ENCODE data around the gene LBP. TPM values are rescaled to one million over a fixed set of nuclear protein-coding genes. Genes with fewer than 3 reads are reported as not detected.
A peak's percentile ranks its signal among the peaks of the same experiment; 100 is the strongest.

Gene LBP
- total RNA-seq, 1 experiment from 2014 or later, result 0.52 TPM

- no peak overlapping the region for H3K9ac ChIP-seq (ENCODE audit: extremely low read depth, insufficient read length, low read length)
- no peaks in the 10 kb centered on the region for H3K79me2 ChIP-seq (ENCODE audit: insufficient read depth, low read length)
- no peak overlapping the region for H2BK5ac ChIP-seq (ENCODE audit: insufficient read length, low read length)
- H2AK5ac ChIP-seq (ENCODE audit: insufficient read length, low read length), result no peak overlapping the region
- Mint-ChIP-seq H3K9me3 (no peaks in the 10 kb centered on the region), H3K36me3 (ENCODE audit: insufficient read depth in 1 of 3, low read depth in 3 of 3) (no peaks in the 10 kb centered on the region), H3K27ac (peak overlapping the region in 1 of 3 experiments; percentile 18; a peak in 1 of 7 replicates), H3K4me3 (no peak overlapping the region), H3K4me1 (peaks cover 34 to 38% of the 10 kb centered on the region in 2 experiments), H3K27me3 (ENCODE audit: low read depth) (no peaks in the 10 kb centered on the region; the same call in 1 of the 2 replicates)
- H2BK12ac ChIP-seq (ENCODE audit: insufficient read length, low read depth, low read length), result no peak overlapping the region
- H3K79me1 ChIP-seq (ENCODE audit: insufficient read depth, low read depth, low read length, poor library complexity, severe bottlenecking), result no peaks in the 10 kb centered on the region
- H3K27ac ChIP-seq (ENCODE audit: insufficient read length, low read depth, low read length), result no peak overlapping the region
- H2AFZ ChIP-seq (ENCODE audit: low read length), result no peak overlapping the region
- no peak overlapping the region for H4K5ac ChIP-seq (ENCODE audit: insufficient read length, low read depth, low read length)
- no peaks in the 10 kb centered on the region for H3K23me2 ChIP-seq (ENCODE audit: insufficient read length, low read depth, low read length, poor library complexity, severe bottlenecking)
- no peaks in the 10 kb centered on the region for H4K20me1 ChIP-seq (ENCODE audit: control insufficient read depth, insufficient read depth, insufficient read length)
- no peak overlapping the region for H2BK20ac ChIP-seq (ENCODE audit: low read depth, low read length, poor library complexity, severe bottlenecking)
- no peak overlapping the region for H3T11ph ChIP-seq (ENCODE audit: low read length)
- H3K4me1 ChIP-seq (ENCODE audit: insufficient read depth, low read length), result peaks cover 2% of the 10 kb centered on the region; the same call in 1 of the 2 replicates
- H3K14ac ChIP-seq (ENCODE audit: insufficient read depth, low read length), result no peak overlapping the region
- no peak overlapping the region for H3K56ac ChIP-seq (ENCODE audit: insufficient read length, low read depth, low read length)
- no peak overlapping the region for H2BK15ac ChIP-seq (ENCODE audit: low read depth, low read length)
- H3K23ac ChIP-seq (ENCODE audit: insufficient read length, low read depth, low read length), result no peak overlapping the region
- no peak for TF ChIP-seq CTCF (conservative IDR thresholded peaks at IDR 0.05)
- no peak overlapping the region for H4K91ac ChIP-seq (ENCODE audit: insufficient read length, low read depth, low read length)
- H2BK120ac ChIP-seq (ENCODE audit: low read depth, low read length, poor library complexity, severe bottlenecking), result no peak overlapping the region
- no peak for DNase-seq
- H3K18ac ChIP-seq (ENCODE audit: insufficient read length, low read depth, low read length), result no peak overlapping the region
- H3K27me3 ChIP-seq (ENCODE audit: insufficient read depth, low read length), result no peaks in the 10 kb centered on the region
- H3K4ac ChIP-seq (ENCODE audit: low read depth, low read length), result no peak overlapping the region
- H3K4me2 ChIP-seq (ENCODE audit: insufficient read depth, insufficient read length, low read length), result no peak overlapping the region
- no peak overlapping the region for H4K8ac ChIP-seq (replicated peaks; ENCODE audit: insufficient read length, low read depth, low read length)
- no peaks in the 10 kb centered on the region for H3K9me3 ChIP-seq (ENCODE audit: control insufficient read depth, low read depth, low read length)
- no CpG with 5 or more reads among the region's 4 CpGs for WGBS (ENCODE audit: extremely low coverage, insufficient read length, low lambda C conversion rate)
Measured at GRCh38 chr20:38346741-38347140, 459 bp downstream of the LBP start.

Data from H9 (cell line).